ENCODE data around the gene DMXL1.
A peak's percentile ranks its signal among the peaks of the same experiment; 100 is the strongest.

DMXL1 gene

GRCh38 chr5:119268387-119269060 lies 197.6 kb downstream of the DMXL1 start:
- TF ChIP-seq, protein P1, sequence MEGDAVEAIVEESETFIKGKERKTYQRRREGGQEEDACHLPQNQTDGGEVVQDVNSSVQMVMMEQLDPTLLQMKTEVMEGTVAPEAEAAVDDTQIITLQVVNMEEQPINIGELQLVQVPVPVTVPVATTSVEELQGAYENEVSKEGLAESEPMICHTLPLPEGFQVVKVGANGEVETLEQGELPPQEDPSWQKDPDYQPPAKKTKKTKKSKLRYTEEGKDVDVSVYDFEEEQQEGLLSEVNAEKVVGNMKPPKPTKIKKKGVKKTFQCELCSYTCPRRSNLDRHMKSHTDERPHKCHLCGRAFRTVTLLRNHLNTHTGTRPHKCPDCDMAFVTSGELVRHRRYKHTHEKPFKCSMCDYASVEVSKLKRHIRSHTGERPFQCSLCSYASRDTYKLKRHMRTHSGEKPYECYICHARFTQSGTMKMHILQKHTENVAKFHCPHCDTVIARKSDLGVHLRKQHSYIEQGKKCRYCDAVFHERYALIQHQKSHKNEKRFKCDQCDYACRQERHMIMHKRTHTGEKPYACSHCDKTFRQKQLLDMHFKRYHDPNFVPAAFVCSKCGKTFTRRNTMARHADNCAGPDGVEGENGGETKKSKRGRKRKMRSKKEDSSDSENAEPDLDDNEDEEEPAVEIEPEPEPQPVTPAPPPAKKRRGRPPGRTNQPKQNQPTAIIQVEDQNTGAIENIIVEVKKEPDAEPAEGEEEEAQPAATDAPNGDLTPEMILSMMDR (IDR thresholded peaks at IDR 0.05; ENCODE audit: borderline replicate concordance, insufficient read depth, low read depth, low read length): no peak
- H3K4me3 ChIP-seq (ENCODE audit: low read depth, low read length): peak overlapping the region; percentile 93

GRCh38 chr5:119269061-119269944 lies 198.4 kb downstream of the DMXL1 start:
- TF ChIP-seq, protein P1 (IDR thresholded peaks at IDR 0.05; ENCODE audit: borderline replicate concordance, insufficient read depth, low read depth, low read length): no peak
- H3K4me3 ChIP-seq (ENCODE audit: low read depth, low read length): peak overlapping the region; percentile 93

- peak overlapping the region; percentile 93 for H3K4me3 ChIP-seq (ENCODE audit: low read depth, low read length)
- TF ChIP-seq, protein P1 (IDR thresholded peaks at IDR 0.05; ENCODE audit: borderline replicate concordance, insufficient read depth, low read depth, low read length): no peak
Observed at GRCh38 chr5:119270121-119270565, 199.3 kb downstream of the DMXL1 start.

- TF ChIP-seq, protein P1 (IDR thresholded peaks at IDR 0.05; ENCODE audit: borderline replicate concordance, insufficient read depth, low read depth, low read length): no peak
- no peak overlapping the region for H3K4me3 ChIP-seq (ENCODE audit: low read depth, low read length)
Observed at GRCh38 chr5:119270960-119271757, 200.3 kb downstream of the DMXL1 start.

GRCh38 chr5:119271758-119272730 lies 201.2 kb downstream of the DMXL1 start:
- TF ChIP-seq, protein P1 (IDR thresholded peaks at IDR 0.05; ENCODE audit: borderline replicate concordance, insufficient read depth, low read depth, low read length): no peak
- H3K4me3 ChIP-seq (ENCODE audit: low read depth, low read length): no peak overlapping the region

- H3K4me3 ChIP-seq (ENCODE audit: low read depth, low read length): no peak overlapping the region
- TF ChIP-seq, protein P1 (IDR thresholded peaks at IDR 0.05; ENCODE audit: borderline replicate concordance, insufficient read depth, low read depth, low read length): no peak
Observed at GRCh38 chr5:119273391-119273839, 202.5 kb downstream of the DMXL1 start.
